HG03432 (cell line): ENCODE results near the gene UBE4A.
A peak's percentile ranks its signal among the peaks of the same experiment; 100 is the strongest.

Source experiments
- ATAC-seq: cut with Tn5 transposase; IDR thresholded peaks from one replicate; pipeline ENCODE4 v1.9.1; 2021; ENCODE audit warnings: mild to moderate bottlenecking, moderate library complexity; ENCODE audit not compliant: unreplicated experiment

UBE4A gene

GRCh38 chr11:118435893-118436624 lies 76.7 kb downstream of the UBE4A start, which contains the start of gene KMT2A:
Gene KMT2A, plus strand, starts transcription at chr11:118436492. Its CDS starts 21 bp downstream, at chr11:118436513.
- peak; percentile 60 for ATAC-seq

GRCh38 chr11:118436639-118437207 lies 77.3 kb downstream of the UBE4A start:
- ATAC-seq = peak; percentile 18

GRCh38 chr11:118437208-118438125 lies 78.1 kb downstream of the UBE4A start:
- no peak for ATAC-seq

GRCh38 chr11:118438314-118438931 lies 79.0 kb downstream of the UBE4A start:
- ATAC-seq = peak; percentile 20

- ATAC-seq = no peak
These were observed 80.2 kb downstream of the UBE4A start for GRCh38 chr11:118439646-118440045.

- no peak for ATAC-seq
These were observed 82.4 kb downstream of the UBE4A start for GRCh38 chr11:118441770-118442275.

- ATAC-seq = no peak
These were observed 82.9 kb downstream of the UBE4A start for GRCh38 chr11:118442301-118442700.

GRCh38 chr11:118442908-118443589 lies 83.6 kb downstream of the UBE4A start:
- no peak for ATAC-seq

- ATAC-seq = peak; percentile 56
These were observed 84.3 kb downstream of the UBE4A start for GRCh38 chr11:118443590-118444218.

- no peak for ATAC-seq
These were observed 88.0 kb downstream of the UBE4A start for GRCh38 chr11:118447423-118447822.

- ATAC-seq = peak; percentile 84
These were observed 88.9 kb downstream of the UBE4A start for GRCh38 chr11:118448294-118448693.
